CD14-positive monocyte (primary cell): ENCODE results near the gene NPL. TPM values are rescaled to one million over a fixed set of nuclear protein-coding genes. Genes with fewer than 3 reads are reported as not detected.

Experiments used
- DNase-seq, 3 donors: peaks; one replicate each; pipeline ENCODE4 v3.0.0-alpha.2; 2011 to 2022
- H2AFZ ChIP-seq: 2 replicates; pipeline ENCODE4 v1.6.0; 2012; ENCODE audit warnings: mild to moderate bottlenecking, low read depth, low read length, inconsistent platforms; ENCODE audit not compliant: insufficient read depth, poor library complexity, severe bottlenecking
- H3K27ac ChIP-seq, 2 donors: 1 replicate in 1 of 2; 2 replicates in 1 of 2; pipeline ENCODE4 v1.5.1; 2012 to 2013; ENCODE audit warnings: low read length in 2 of 2, control low read depth in 1 of 2, inconsistent platforms in 1 of 2, low read depth in 1 of 2, mild to moderate bottlenecking in 1 of 2
- H3K27me3 ChIP-seq, 2 donors: one replicate each; pipeline versions ENCODE4 v1.6.0 to v1.6.1; 2011 to 2013; ENCODE audit warnings: low read length in 2 of 2; ENCODE audit not compliant: control insufficient read depth in 2 of 2, insufficient read depth in 2 of 2
- H3K36me3 ChIP-seq, 2 donors: replicated peaks in 1 of 2; 1 replicate in 1 of 2; 2 replicates in 1 of 2; pipeline versions ENCODE4 v1.5.1 to v1.6.1; 2012 to 2013; ENCODE audit warnings: low read length in 2 of 2, control low read depth in 1 of 2, inconsistent platforms in 1 of 2, mild to moderate bottlenecking in 1 of 2; ENCODE audit not compliant: insufficient read depth in 2 of 2, control insufficient read depth in 1 of 2
- H3K4me1 ChIP-seq, 2 donors: 1 replicate in 1 of 2; 2 replicates in 1 of 2; pipeline versions ENCODE4 v1.5.1 to v1.6.1; 2012 to 2013; ENCODE audit warnings: low read length in 2 of 2, control low read depth in 1 of 2, inconsistent platforms in 1 of 2, mild to moderate bottlenecking in 1 of 2, moderate library complexity in 1 of 2; ENCODE audit not compliant: insufficient read depth in 2 of 2, control insufficient read depth in 1 of 2
- H3K4me2 ChIP-seq: replicated peaks from 2 replicates; pipeline ENCODE3; 2012; ENCODE audit warnings: low read length, moderate library complexity, mild to moderate bottlenecking; ENCODE audit not compliant: poor library complexity, severe bottlenecking; ENCODE audit errors: extremely low read depth
- H3K4me3 ChIP-seq, 3 experiments: fragments of 200-600 bp in 1 of 3; sonication (generic) in 1 of 3; replicated peaks in 1 of 3; 1 replicate in 2 of 3; 2 replicates in 1 of 3; pipeline ENCODE4 v1.5.1; 2011 to 2013; ENCODE audit warnings: low read length in 3 of 3, mild to moderate bottlenecking in 3 of 3, control low read depth in 2 of 3, low read depth in 2 of 3, inconsistent platforms in 1 of 3, moderate library complexity in 1 of 3
- H3K79me2 ChIP-seq: 2 replicates; pipeline ENCODE4 v1.6.0; 2012; ENCODE audit warnings: mild to moderate bottlenecking, control low read depth, inconsistent platforms, low read length, moderate library complexity; ENCODE audit not compliant: insufficient read depth
- H3K9ac ChIP-seq: 2 replicates; pipeline ENCODE4 v1.6.0; 2017; ENCODE audit warnings: low read length, mild to moderate bottlenecking; ENCODE audit not compliant: insufficient read depth, poor library complexity, severe bottlenecking
- H3K9me3 ChIP-seq, 2 donors: replicated peaks in 1 of 2; 1 replicate in 1 of 2; 2 replicates in 1 of 2; pipeline versions ENCODE4 v1.5.1 to v1.6.1; 2012 to 2013; ENCODE audit warnings: low read length in 2 of 2, control low read depth in 1 of 2; ENCODE audit not compliant: control insufficient read depth in 1 of 2, insufficient read depth in 1 of 2
- H4K20me1 ChIP-seq: 2 replicates; pipeline ENCODE4 v1.6.0; 2012; ENCODE audit warnings: mild to moderate bottlenecking, low read length, control low read depth, moderate library complexity; ENCODE audit not compliant: insufficient read depth
- H3K27ac Mint-ChIP-seq, 7 donors: one replicate each; pipeline ENCODE4 v1.8.0; 2020; ENCODE audit warnings: mild to moderate bottlenecking in 7 of 7, mixed read lengths in 7 of 7, moderate library complexity in 6 of 7, inconsistent platforms in 2 of 7
- H3K27me3 Mint-ChIP-seq, 3 donors: one replicate each; pipeline ENCODE4 v1.8.0; 2021 to 2022; ENCODE audit warnings: low read depth in 3 of 3, mild to moderate bottlenecking in 3 of 3, mixed read lengths in 3 of 3, moderate library complexity in 3 of 3, inconsistent platforms in 1 of 3
- H3K36me3 Mint-ChIP-seq, 2 donors: one replicate each; pipeline ENCODE4 v1.8.0; 2020; ENCODE audit warnings: mixed read lengths in 2 of 2, inconsistent platforms in 1 of 2, mild to moderate bottlenecking in 1 of 2
- H3K4me1 Mint-ChIP-seq: one replicate; pipeline ENCODE4 v1.8.0; 2020; ENCODE audit warnings: mild to moderate bottlenecking, mixed read lengths
- H3K4me3 Mint-ChIP-seq, 2 donors: one replicate each; pipeline ENCODE4 v1.8.0; 2020; ENCODE audit warnings: mild to moderate bottlenecking in 2 of 2, mixed read lengths in 2 of 2, moderate library complexity in 1 of 2
- H3K9me3 Mint-ChIP-seq, 7 donors: one replicate each; pipeline ENCODE4 v1.8.0; 2020 to 2022; ENCODE audit warnings: mixed read lengths in 7 of 7, mild to moderate bottlenecking in 6 of 7, moderate library complexity in 6 of 7, inconsistent platforms in 2 of 7
- CTCF ChIP-seq: fragments of 200-600 bp; IDR thresholded peaks from one replicate; pipeline ENCODE4 v1.8.0; 2022; ENCODE audit warnings: antibody characterized with exemption, mild to moderate bottlenecking
- WGBS: methylation state at CpG from one replicate; pipeline ENCODE4 v1.1.5; 2013; ENCODE audit warnings: missing lambda C conversion rate; ENCODE audit not compliant: insufficient coverage; 5-methylcytosine and 5-hydroxymethylcytosine counted together
- intact Hi-C, 2 donors: fragments of 100-400 bp; cut with micrococcal nuclease; formaldehyde crosslinking; loops; one replicate each; pipeline versions ENCODE4 v1.15.0 to v1.15.1; 2023
- polyA plus RNA-seq, 3 donors: library from polyadenylated mRNA; depleted of rRNA in 1 of 3; unstranded in 2 of 3; stranded (reverse) in 1 of 3; fragments of 300-500 nt in 2 of 3; fragments of >200 nt in 1 of 3; fragmentation: Illumina TruSeq in 2 of 3; gene quantifications; 1 replicate in 2 of 3; 2 replicates in 1 of 3; pipeline ENCODE4 v1.2.3, GENCODE V29; 2012 to 2021

Gene NPL
- polyA plus RNA-seq, 3 donors = 56.6 to 127 (median 127) TPM

- Histone ChIP-seq H3K27ac (no peak overlapping the region), H3K36me3 (peaks cover 62 to 91% of the 10 kb centered on the region in 2 donors), H3K4me2 (no peak overlapping the region), H4K20me1 (peaks cover 3% of the 10 kb centered on the region), H3K27me3 (no peaks in the 10 kb centered on the region), H2AFZ (no peak overlapping the region), H3K4me1 (peaks cover 9 to 16% of the 10 kb centered on the region in 2 donors), H3K9me3 (no peaks in the 10 kb centered on the region), H3K9ac (no peak overlapping the region), H3K4me3 (no peak overlapping the region), H3K79me2 (no peaks in the 10 kb centered on the region)
- no peak overlapping the region for H3K4me3 Mint-ChIP-seq
- peaks cover 0 to 3% (median 0%) of the 10 kb centered on the region in 3 donors for H3K27me3 Mint-ChIP-seq
- no peak for DNase-seq
- H3K27ac Mint-ChIP-seq = no peak overlapping the region
- peaks cover 0 to 2% (median 0%) of the 10 kb centered on the region in 7 donors for H3K9me3 Mint-ChIP-seq
- WGBS = 100% methylated on average over 2 of the region's 4 CpGs
- intact Hi-C loops = no loop called here
- no peak for TF ChIP-seq CTCF
- H3K4me1 Mint-ChIP-seq = peaks cover 14% of the 10 kb centered on the region
- peaks cover 78 to 84% of the 10 kb centered on the region in 2 donors for H3K36me3 Mint-ChIP-seq
Measured at GRCh38 chr1:182811975-182812722, 22.6 kb downstream of the NPL start.

GRCh38 chr1:182816863-182817262 lies 27.3 kb downstream of the NPL start:
- H3K9ac ChIP-seq = no peak overlapping the region
- H3K9me3 ChIP-seq = no peaks in the 10 kb centered on the region
- no peak overlapping the region for H3K27ac Mint-ChIP-seq
- H3K79me2 ChIP-seq = no peaks in the 10 kb centered on the region
- peaks cover 0 to 3% (median 0%) of the 10 kb centered on the region in 7 donors for H3K9me3 Mint-ChIP-seq
- WGBS = no CpG with 5 or more reads among the region's 2 CpGs
- DNase-seq = no peak
- no peak overlapping the region for H3K4me2 ChIP-seq
- peaks cover 0 to 3% (median 0%) of the 10 kb centered on the region in 3 donors for H3K27me3 Mint-ChIP-seq
- H3K27ac ChIP-seq = no peak overlapping the region
- no peak for TF ChIP-seq CTCF
- no peaks in the 10 kb centered on the region for H3K4me1 ChIP-seq
- H3K36me3 ChIP-seq = peaks cover 86 to 98% of the 10 kb centered on the region in 2 donors
- no peak overlapping the region for H2AFZ ChIP-seq
- no peak overlapping the region for H3K4me3 ChIP-seq
- H3K27me3 ChIP-seq = no peaks in the 10 kb centered on the region
- peaks cover 90 to 91% of the 10 kb centered on the region in 2 donors for H3K36me3 Mint-ChIP-seq
- intact Hi-C loops = no loop called here
- H3K4me1 Mint-ChIP-seq = no peaks in the 10 kb centered on the region
- H3K4me3 Mint-ChIP-seq = no peak overlapping the region
- peaks cover 3% of the 10 kb centered on the region for H4K20me1 ChIP-seq
